Mammary epithelial cell (primary cell): ENCODE measurements around the gene RASGRP3.

Experiments
- EZH2 ChIP-seq: IDR thresholded peaks from 2 replicates; pipeline ENCODE4 v1.6.1; 2012; ENCODE audit warnings: low read length, inconsistent platforms, borderline replicate concordance
- TF ChIP-seq, protein P1 (sequence below), 2 donors: IDR thresholded peaks in 1 of 2; conservative IDR thresholded peaks in 1 of 2; 2 replicates each; pipeline ENCODE4 v1.5.1; 2011 to 2012; ENCODE audit warnings: inconsistent platforms in 2 of 2, low read length in 2 of 2, mild to moderate bottlenecking in 2 of 2, control low read depth in 1 of 2, low read depth in 1 of 2; ENCODE audit not compliant: insufficient read depth in 1 of 2; ENCODE audit errors: extremely low read depth in 1 of 2

DNA sequence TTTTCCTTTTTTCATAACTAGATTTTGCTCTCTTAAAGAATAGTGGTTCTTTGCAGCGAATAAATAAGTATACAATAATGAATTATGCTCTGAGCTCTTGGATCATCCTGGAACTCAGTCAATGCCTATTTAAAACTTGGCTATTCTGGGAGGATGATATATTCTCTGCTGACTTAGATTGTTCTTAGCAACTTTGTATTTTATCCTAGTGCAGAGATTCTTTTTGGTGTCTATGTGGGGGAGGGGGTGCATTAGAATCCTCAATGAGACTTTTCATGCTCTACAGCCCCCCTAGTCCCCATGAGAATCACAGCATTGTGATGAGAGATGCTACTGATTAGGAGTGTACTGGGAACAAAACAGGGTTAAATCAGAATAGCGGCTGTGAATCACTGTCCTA, 131.5 kb downstream of the RASGRP3 start:
- TF ChIP-seq, protein P1, sequence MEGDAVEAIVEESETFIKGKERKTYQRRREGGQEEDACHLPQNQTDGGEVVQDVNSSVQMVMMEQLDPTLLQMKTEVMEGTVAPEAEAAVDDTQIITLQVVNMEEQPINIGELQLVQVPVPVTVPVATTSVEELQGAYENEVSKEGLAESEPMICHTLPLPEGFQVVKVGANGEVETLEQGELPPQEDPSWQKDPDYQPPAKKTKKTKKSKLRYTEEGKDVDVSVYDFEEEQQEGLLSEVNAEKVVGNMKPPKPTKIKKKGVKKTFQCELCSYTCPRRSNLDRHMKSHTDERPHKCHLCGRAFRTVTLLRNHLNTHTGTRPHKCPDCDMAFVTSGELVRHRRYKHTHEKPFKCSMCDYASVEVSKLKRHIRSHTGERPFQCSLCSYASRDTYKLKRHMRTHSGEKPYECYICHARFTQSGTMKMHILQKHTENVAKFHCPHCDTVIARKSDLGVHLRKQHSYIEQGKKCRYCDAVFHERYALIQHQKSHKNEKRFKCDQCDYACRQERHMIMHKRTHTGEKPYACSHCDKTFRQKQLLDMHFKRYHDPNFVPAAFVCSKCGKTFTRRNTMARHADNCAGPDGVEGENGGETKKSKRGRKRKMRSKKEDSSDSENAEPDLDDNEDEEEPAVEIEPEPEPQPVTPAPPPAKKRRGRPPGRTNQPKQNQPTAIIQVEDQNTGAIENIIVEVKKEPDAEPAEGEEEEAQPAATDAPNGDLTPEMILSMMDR (conservative IDR thresholded peaks at IDR 0.05 in 1 of 2, IDR thresholded peaks at IDR 0.05 in 1 of 2; ENCODE audit: extremely low read depth in 1 of 2, insufficient read depth in 1 of 2, low read depth in 1 of 2, low read length in 2 of 2) = no peak
- TF ChIP-seq EZH2 = no peak
